Bone marrow (tissue), 2 donors: Measurements from ENCODE around the gene ROR2.
"Not testable (repeated sequence)": the region's sequence is repeated elsewhere in the genome, so short reads cannot be mapped to it uniquely, and the experiment has no call there.

Source experiments
- DNase-seq, 2 donors: peaks; one replicate each; lab custom pipeline; 2025; lab: John Stamatoyannopoulos, UW

ROR2 gene

GRCh38 chr9:91817106-91817492 lies 132.9 kb downstream of the ROR2 start:
- DNase-seq = no peak

DNA sequence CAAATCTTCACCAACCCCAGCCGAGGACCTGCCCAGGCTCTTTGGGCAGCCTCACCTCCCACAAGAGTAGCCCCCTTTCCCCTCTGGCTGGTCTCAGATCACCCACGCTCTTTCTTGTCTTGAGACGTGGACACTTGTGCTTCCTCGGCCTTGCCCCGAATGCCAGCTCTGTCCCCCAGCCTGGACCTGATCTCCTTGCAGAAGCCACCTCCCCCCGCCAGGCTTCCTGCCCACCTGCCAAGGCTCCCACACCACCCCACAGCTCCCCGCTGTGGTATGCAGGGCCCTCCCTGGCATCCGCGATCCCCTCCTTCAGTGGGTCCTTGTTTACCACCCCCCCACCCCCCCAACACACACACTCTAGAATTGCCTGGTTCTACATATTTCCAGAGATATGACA lies 133.7 kb downstream of the ROR2 start:
- DNase-seq = no peak

GRCh38 chr9:91815896-91816295 lies 134.1 kb downstream of the ROR2 start:
- DNase-seq = no peak

DNA sequence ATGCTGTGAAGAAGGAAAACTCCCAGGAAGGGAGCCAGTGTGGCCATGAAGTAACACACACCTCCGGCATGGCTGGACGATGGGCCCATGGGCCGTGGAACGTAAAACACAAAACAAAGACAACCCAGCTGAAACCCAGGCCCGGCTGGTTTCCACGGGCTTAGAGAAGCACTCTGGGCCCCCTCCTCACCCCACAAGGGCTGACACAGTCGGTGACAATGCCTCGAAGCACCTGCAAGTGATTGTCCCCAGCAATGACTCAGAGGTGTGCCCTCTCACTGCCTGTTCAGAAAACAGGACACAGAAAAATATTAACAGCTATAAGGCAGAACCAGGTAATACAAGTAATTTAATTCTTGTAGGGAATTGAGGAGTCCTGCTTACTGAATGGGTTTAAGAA lies 135.3 kb downstream of the ROR2 start:
- DNase-seq = no peak

- DNase-seq = no peak
Observed at GRCh38 chr9:91814201-91814600, 135.8 kb downstream of the ROR2 start.

- DNase-seq = no peak
Observed at GRCh38 chr9:91813176-91813795, 136.7 kb downstream of the ROR2 start.

- DNase-seq = no peak
Observed at GRCh38 chr9:91812191-91812590, 137.8 kb downstream of the ROR2 start.

- no peak for DNase-seq
Observed at GRCh38 chr9:91811024-91811909, 138.8 kb downstream of the ROR2 start.

- DNase-seq = no peak
Observed at GRCh38 chr9:91810286-91810905, 139.6 kb downstream of the ROR2 start.

- no peak for DNase-seq
Observed at GRCh38 chr9:91809581-91810285, 140.3 kb downstream of the ROR2 start.

DNA sequence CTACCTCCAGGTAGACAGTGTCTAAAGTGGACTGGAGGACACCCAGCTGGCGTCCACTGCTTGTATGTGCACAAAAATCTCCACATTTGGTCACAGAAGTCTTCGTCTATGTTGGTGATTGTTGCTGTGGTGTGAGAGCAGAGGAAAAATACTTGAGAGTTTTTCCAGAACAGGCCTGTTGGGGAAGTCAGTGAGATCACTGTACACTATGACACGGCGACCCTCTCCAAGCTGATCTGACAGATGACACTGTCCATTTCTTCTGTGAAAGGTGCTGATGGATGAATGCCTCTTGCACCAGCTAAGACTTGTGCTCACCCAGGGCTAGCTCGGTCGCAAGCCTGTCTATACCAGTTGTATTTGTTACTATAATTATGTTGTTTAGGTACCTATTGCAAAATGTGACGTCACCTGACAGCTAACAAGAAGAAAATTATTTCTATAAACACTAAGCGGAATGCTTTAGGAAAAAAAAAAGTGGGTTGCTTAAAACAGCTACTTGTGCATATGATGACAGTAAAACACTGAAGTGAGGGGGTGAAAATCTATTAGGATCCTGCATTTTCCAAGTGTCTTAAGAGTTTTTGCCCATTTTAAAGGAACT lies 142.3 kb downstream of the ROR2 start:
- no peak for DNase-seq

- DNase-seq = no peak
Observed at GRCh38 chr9:91805031-91805430, 145.0 kb downstream of the ROR2 start.

DNA sequence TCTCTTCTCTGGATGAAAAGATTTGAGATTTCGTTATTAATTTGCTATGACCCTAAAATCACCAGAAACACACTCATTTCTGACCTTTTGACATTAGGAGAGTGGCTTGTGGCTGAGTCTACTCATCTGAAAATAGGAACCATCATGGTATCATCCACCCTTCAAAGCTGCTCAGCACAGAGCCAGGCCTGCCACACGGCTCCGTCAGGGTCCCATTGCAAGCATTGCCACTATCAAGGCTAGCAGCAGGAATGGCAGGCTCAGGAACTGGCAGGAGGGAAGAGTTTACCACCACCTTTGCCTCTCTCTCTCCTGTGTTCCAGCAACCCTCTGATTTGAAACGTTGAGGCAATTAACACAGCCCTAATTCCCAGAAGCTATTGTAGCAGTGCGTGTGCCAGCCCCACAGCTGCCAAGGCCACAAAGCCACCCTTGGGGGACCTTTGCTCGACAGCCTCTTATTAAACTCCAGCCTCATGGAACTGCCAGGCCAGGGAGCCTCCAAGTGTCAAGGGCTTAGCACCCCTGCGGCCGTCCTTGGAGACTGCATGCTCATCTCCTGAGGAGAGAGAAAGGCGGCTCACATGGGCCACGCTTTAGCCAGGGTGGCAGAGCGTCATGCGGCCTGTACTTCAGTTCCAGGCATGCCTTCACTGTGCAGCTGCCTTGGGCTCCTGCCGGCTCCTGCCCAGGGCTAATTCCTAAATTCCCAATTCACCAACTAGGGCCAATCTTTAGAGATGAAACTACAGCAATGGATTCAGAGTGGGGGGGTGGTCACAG lies 145.9 kb downstream of the ROR2 start:
- DNase-seq = no peak

GRCh38 chr9:91803151-91803940 lies 146.7 kb downstream of the ROR2 start:
- no peak for DNase-seq

DNA sequence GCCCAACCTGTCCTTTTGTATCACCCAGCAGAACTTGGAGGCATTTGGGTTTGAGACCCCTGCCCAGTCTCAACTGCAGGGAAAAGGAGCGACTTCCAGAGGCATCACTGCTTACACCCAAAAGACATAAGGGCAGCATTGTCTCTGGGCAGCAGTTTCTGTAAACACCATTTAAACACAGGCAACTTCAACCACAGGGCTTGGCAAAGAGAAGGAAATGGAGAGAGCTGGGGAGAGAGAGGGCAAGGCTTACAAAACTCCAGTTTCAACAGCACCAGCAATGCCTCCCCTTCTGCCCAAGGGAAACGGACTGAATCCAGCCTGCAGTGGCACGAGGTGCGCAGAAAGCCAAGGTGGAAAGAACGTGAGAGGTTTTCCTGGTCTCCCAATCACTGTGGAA lies 147.6 kb downstream of the ROR2 start:
- no peak for DNase-seq

GRCh38 chr9:91800473-91801030 lies 149.5 kb downstream of the ROR2 start:
- DNase-seq = no peak

- DNase-seq = no peak
Observed at GRCh38 chr9:91799113-91799744, 150.8 kb downstream of the ROR2 start.

GRCh38 chr9:91798273-91799112 lies 151.5 kb downstream of the ROR2 start:
- DNase-seq = not testable (repeated sequence)

DNA sequence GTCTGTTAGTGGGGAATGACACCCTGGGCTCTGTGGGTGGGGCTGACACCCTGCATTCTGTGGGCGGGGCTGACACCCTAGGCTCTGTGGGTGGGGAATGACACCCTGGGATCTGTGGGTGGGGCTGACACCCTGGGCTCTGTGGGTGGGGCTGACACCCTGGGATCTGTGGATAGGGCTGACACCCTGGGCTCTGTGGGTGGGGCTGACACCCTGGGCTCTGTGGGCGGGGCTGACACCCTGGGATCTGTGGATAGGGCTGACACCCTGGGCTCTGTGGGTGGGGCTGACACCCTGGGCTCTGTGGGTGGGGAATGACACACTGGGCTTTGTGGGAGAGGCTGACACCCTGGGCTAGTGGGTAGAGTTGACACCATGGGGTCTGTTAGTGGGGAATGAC lies 152.5 kb downstream of the ROR2 start:
- not testable (repeated sequence) for DNase-seq
